ENCODE data around the gene SOAT1. TPM values are rescaled to one million over a fixed set of nuclear protein-coding genes. Genes with fewer than 3 reads are reported as not detected.
A peak's percentile ranks its signal among the peaks of the same experiment; 100 is the strongest.

The SOAT1 gene
- total RNA-seq, 1 experiment from 2014 or later = 43.0 TPM

GRCh38 chr1:179296356-179297104, 2.9 kb downstream of the SOAT1 start:
- H3K4me3 ChIP-seq (ENCODE audit: low read depth, low read length) = no peak overlapping the region
- Mint-ChIP-seq H3K9me3 (ENCODE audit: unreplicated experiment) (no peaks in the 10 kb centered on the region), H3K27me3 (ENCODE audit: insufficient read depth, unreplicated experiment) (no peaks in the 10 kb centered on the region), H3K36me3 (ENCODE audit: insufficient read depth, unreplicated experiment) (peaks cover 9% of the 10 kb centered on the region), H3K4me3 (ENCODE audit: unreplicated experiment) (peak overlapping the region; percentile 3), H3K4me1 (ENCODE audit: low read depth, unreplicated experiment) (peaks cover 29% of the 10 kb centered on the region), H3K27ac (ENCODE audit: unreplicated experiment) (no peak overlapping the region)
- H3K36me3 ChIP-seq (ENCODE audit: control insufficient read depth, insufficient read depth, low read length) = no peaks in the 10 kb centered on the region
- peaks cover 30% of the 10 kb centered on the region for H3K4me1 ChIP-seq
- intact Hi-C loops (cut with micrococcal nuclease; ENCODE audit: unreplicated experiment) = no loop called here
- H3K9me3 ChIP-seq = no peaks in the 10 kb centered on the region
- TF ChIP-seq CTCF (IDR thresholded peaks at IDR 0.05; ENCODE audit: insufficient read depth in 1 of 2, low read depth in 1 of 2, low read length in 1 of 2, severe bottlenecking in 1 of 2, unreplicated experiment in 1 of 2) = no peak
- ChIA-PET POLR2A (no interaction called here), CTCF (no interaction called here)
- BruUV-seq (replicated peaks) = no TSS peak
- no peaks in the 10 kb centered on the region for H3K27me3 ChIP-seq (replicated peaks; ENCODE audit: control insufficient read depth, insufficient read depth, low read length)
- DNase-seq = no peak

GRCh38 chr1:179297105-179297378, 3.4 kb downstream of the SOAT1 start:
- Histone ChIP-seq H3K9me3 (no peaks in the 10 kb centered on the region), H3K4me3 (ENCODE audit: low read depth, low read length) (no peak overlapping the region), H3K27me3 (replicated peaks; ENCODE audit: control insufficient read depth, insufficient read depth, low read length) (no peaks in the 10 kb centered on the region), H3K4me1 (peaks cover 29% of the 10 kb centered on the region), H3K36me3 (ENCODE audit: control insufficient read depth, insufficient read depth, low read length) (no peaks in the 10 kb centered on the region)
- BruUV-seq (replicated peaks) = no TSS peak
- intact Hi-C loops (cut with micrococcal nuclease; ENCODE audit: unreplicated experiment) = no loop called here
- H3K36me3 Mint-ChIP-seq (ENCODE audit: insufficient read depth, unreplicated experiment) = peaks cover 9% of the 10 kb centered on the region
- CTCF ChIA-PET = no interaction called here
- no peak for DNase-seq
- no peak for TF ChIP-seq CTCF (IDR thresholded peaks at IDR 0.05; ENCODE audit: insufficient read depth in 1 of 2, low read depth in 1 of 2, low read length in 1 of 2, severe bottlenecking in 1 of 2, unreplicated experiment in 1 of 2)
- no peaks in the 10 kb centered on the region for H3K27me3 Mint-ChIP-seq (ENCODE audit: insufficient read depth, unreplicated experiment)
- no peak overlapping the region for H3K27ac Mint-ChIP-seq (ENCODE audit: unreplicated experiment)
- no peaks in the 10 kb centered on the region for H3K9me3 Mint-ChIP-seq (ENCODE audit: unreplicated experiment)
- peak overlapping the region; percentile 3 for H3K4me3 Mint-ChIP-seq (ENCODE audit: unreplicated experiment)
- peaks cover 27% of the 10 kb centered on the region for H3K4me1 Mint-ChIP-seq (ENCODE audit: low read depth, unreplicated experiment)
- POLR2A ChIA-PET = no interaction called here

GRCh38 chr1:179298952-179299351, 5.4 kb downstream of the SOAT1 start:
- no peak for DNase-seq
- ChIA-PET CTCF (no interaction called here), POLR2A (no interaction called here)
- H3K27me3 ChIP-seq (replicated peaks; ENCODE audit: control insufficient read depth, insufficient read depth, low read length) = no peaks in the 10 kb centered on the region
- Mint-ChIP-seq H3K27me3 (ENCODE audit: insufficient read depth, unreplicated experiment) (no peaks in the 10 kb centered on the region), H3K27ac (ENCODE audit: unreplicated experiment) (no peak overlapping the region), H3K4me1 (ENCODE audit: low read depth, unreplicated experiment) (peaks cover 23% of the 10 kb centered on the region), H3K36me3 (ENCODE audit: insufficient read depth, unreplicated experiment) (peaks cover under 1% of the 10 kb centered on the region), H3K9me3 (ENCODE audit: unreplicated experiment) (no peaks in the 10 kb centered on the region), H3K4me3 (ENCODE audit: unreplicated experiment) (no peak overlapping the region)
- H3K4me1 ChIP-seq = peaks cover 21% of the 10 kb centered on the region
- no peak for TF ChIP-seq CTCF (IDR thresholded peaks at IDR 0.05; ENCODE audit: insufficient read depth in 1 of 2, low read depth in 1 of 2, low read length in 1 of 2, severe bottlenecking in 1 of 2, unreplicated experiment in 1 of 2)
- intact Hi-C loops (cut with micrococcal nuclease; ENCODE audit: unreplicated experiment) = no loop called here
- BruUV-seq (replicated peaks) = no TSS peak
- H3K36me3 ChIP-seq (ENCODE audit: control insufficient read depth, insufficient read depth, low read length) = no peaks in the 10 kb centered on the region
- H3K4me3 ChIP-seq (ENCODE audit: low read depth, low read length) = no peak overlapping the region
- H3K9me3 ChIP-seq = no peaks in the 10 kb centered on the region
